H9 (cell line): Measurements from ENCODE around the gene TMTC3. TPM values are rescaled to one million over a fixed set of nuclear protein-coding genes. Genes with fewer than 3 reads are reported as not detected.

ENCODE experiments used
- DNase-seq: peaks from one replicate; pipeline ENCODE4 v3.0.0-alpha.2; 2017
- H2AFZ ChIP-seq: one replicate; pipeline ENCODE4 v1.6.1; 2013; ENCODE audit warnings: mild to moderate bottlenecking, low read length, control low read depth, moderate library complexity
- H2AK5ac ChIP-seq: 2 replicates; pipeline ENCODE4 v1.6.1; 2013; ENCODE audit warnings: low read length, control low read depth, mixed read lengths; ENCODE audit not compliant: insufficient read length
- H2BK120ac ChIP-seq: one replicate; pipeline ENCODE4 v1.6.1; 2013; ENCODE audit warnings: low read depth, mild to moderate bottlenecking, low read length, control low read depth, inconsistent platforms; ENCODE audit not compliant: poor library complexity, severe bottlenecking
- H2BK12ac ChIP-seq: 2 replicates; pipeline ENCODE4 v1.6.1; 2013; ENCODE audit warnings: low read length, control low read depth, mixed read lengths, low read depth; ENCODE audit not compliant: insufficient read length
- H2BK15ac ChIP-seq: 2 replicates; pipeline ENCODE4 v1.6.1; 2013; ENCODE audit warnings: low read depth, low read length, control low read depth
- H2BK20ac ChIP-seq: one replicate; pipeline ENCODE4 v1.6.1; 2013; ENCODE audit warnings: low read depth, mild to moderate bottlenecking, low read length, control low read depth, inconsistent platforms; ENCODE audit not compliant: poor library complexity, severe bottlenecking
- H2BK5ac ChIP-seq: 2 replicates; pipeline ENCODE4 v1.6.1; 2013; ENCODE audit warnings: low read length, control low read depth, mixed read lengths; ENCODE audit not compliant: insufficient read length
- H3K14ac ChIP-seq: 2 replicates; pipeline ENCODE4 v1.6.1; 2013; ENCODE audit warnings: low read length, control low read depth; ENCODE audit not compliant: insufficient read depth
- H3K18ac ChIP-seq: 2 replicates; pipeline ENCODE4 v1.6.1; 2013; ENCODE audit warnings: low read depth, mild to moderate bottlenecking, mixed read lengths, low read length, control low read depth; ENCODE audit not compliant: insufficient read length
- H3K23ac ChIP-seq: 2 replicates; pipeline ENCODE4 v1.6.1; 2013; ENCODE audit warnings: low read length, control low read depth, mixed read lengths, low read depth; ENCODE audit not compliant: insufficient read length
- H3K23me2 ChIP-seq: 2 replicates; pipeline ENCODE4 v1.6.1; 2013; ENCODE audit warnings: low read depth, mild to moderate bottlenecking, mixed read lengths, low read length, control low read depth; ENCODE audit not compliant: insufficient read length, poor library complexity, severe bottlenecking
- H3K27ac ChIP-seq: 2 replicates; pipeline ENCODE4 v1.5.1; 2013; ENCODE audit warnings: low read length, control low read depth, mixed read lengths, low read depth; ENCODE audit not compliant: insufficient read length
- H3K27me3 ChIP-seq: 2 replicates; pipeline ENCODE4 v1.6.1; 2013; ENCODE audit warnings: low read length, control low read depth, inconsistent platforms; ENCODE audit not compliant: insufficient read depth
- H3K4ac ChIP-seq: 2 replicates; pipeline ENCODE4 v1.6.1; 2013; ENCODE audit warnings: low read depth, mild to moderate bottlenecking, control low read depth, inconsistent platforms, low read length, moderate library complexity
- H3K4me1 ChIP-seq: 2 replicates; pipeline ENCODE4 v1.6.1; 2013; ENCODE audit warnings: low read length, control low read depth, inconsistent platforms; ENCODE audit not compliant: insufficient read depth
- H3K4me2 ChIP-seq: 2 replicates; pipeline ENCODE4 v1.6.1; 2013; ENCODE audit warnings: low read length, control low read depth, mixed read lengths; ENCODE audit not compliant: insufficient read length, insufficient read depth
- H3K56ac ChIP-seq: 2 replicates; pipeline ENCODE4 v1.6.1; 2013; ENCODE audit warnings: low read depth, mild to moderate bottlenecking, mixed read lengths, low read length, control low read depth; ENCODE audit not compliant: insufficient read length
- H3K79me1 ChIP-seq: 2 replicates; pipeline ENCODE4 v1.6.1; 2013; ENCODE audit warnings: low read depth, mild to moderate bottlenecking, moderate library complexity, low read length, control low read depth, inconsistent platforms; ENCODE audit not compliant: insufficient read depth, poor library complexity, severe bottlenecking
- H3K79me2 ChIP-seq: 2 replicates; pipeline ENCODE4 v1.6.1; 2013; ENCODE audit warnings: low read length, control low read depth, inconsistent platforms; ENCODE audit not compliant: insufficient read depth
- H3K9ac ChIP-seq: 2 replicates; pipeline ENCODE4 v1.6.1; 2013; ENCODE audit warnings: low read length, control low read depth, mixed read lengths; ENCODE audit not compliant: insufficient read length; ENCODE audit errors: extremely low read depth
- H3K9me3 ChIP-seq: one replicate; pipeline ENCODE4 v1.6.1; 2013; ENCODE audit warnings: low read depth, low read length, inconsistent platforms; ENCODE audit not compliant: control insufficient read depth
- H3T11ph ChIP-seq: one replicate; pipeline ENCODE4 v1.6.1; 2013; ENCODE audit warnings: mild to moderate bottlenecking, low read length, control low read depth, inconsistent platforms
- H4K20me1 ChIP-seq: one replicate; pipeline ENCODE4 v1.6.1; 2013; ENCODE audit not compliant: control insufficient read depth, insufficient read length, insufficient read depth
- H4K5ac ChIP-seq: 2 replicates; pipeline ENCODE4 v1.6.1; 2013; ENCODE audit warnings: low read depth, mild to moderate bottlenecking, mixed read lengths, low read length, control low read depth; ENCODE audit not compliant: insufficient read length
- H4K8ac ChIP-seq: replicated peaks from 2 replicates; pipeline ENCODE4 v1.6.1; 2013; ENCODE audit warnings: low read length, control low read depth, mixed read lengths, low read depth; ENCODE audit not compliant: insufficient read length
- H4K91ac ChIP-seq: 2 replicates; pipeline ENCODE4 v1.6.1; 2013; ENCODE audit warnings: low read depth, mild to moderate bottlenecking, moderate library complexity, mixed read lengths, low read length, control low read depth; ENCODE audit not compliant: insufficient read length
- H3K27ac Mint-ChIP-seq, 3 experiments: 2 replicates in 2 of 3; 3 replicates in 1 of 3; pipeline ENCODE4 v1.8.0; 2020 to 2021; ENCODE audit warnings: mixed read lengths in 3 of 3, mild to moderate bottlenecking in 1 of 3, moderate library complexity in 1 of 3
- H3K27me3 Mint-ChIP-seq: 2 replicates; pipeline ENCODE4 v1.8.0; 2021; ENCODE audit warnings: low read depth, mild to moderate bottlenecking, moderate library complexity, mixed read lengths
- H3K36me3 Mint-ChIP-seq, 3 experiments: 2 replicates in 2 of 3; 3 replicates in 1 of 3; pipeline ENCODE4 v1.8.0; 2020 to 2021; ENCODE audit warnings: low read depth in 3 of 3, mixed read lengths in 3 of 3; ENCODE audit not compliant: insufficient read depth in 1 of 3
- H3K4me1 Mint-ChIP-seq, 2 experiments: 2 replicates each; pipeline ENCODE4 v1.8.0; 2020; ENCODE audit warnings: mixed read lengths in 2 of 2
- H3K4me3 Mint-ChIP-seq, 2 experiments: 2 replicates in 1 of 2; 3 replicates in 1 of 2; pipeline ENCODE4 v1.8.0; 2020 to 2021; ENCODE audit warnings: mild to moderate bottlenecking in 2 of 2, mixed read lengths in 2 of 2, moderate library complexity in 1 of 2
- H3K9me3 Mint-ChIP-seq, 2 experiments: 2 replicates in 1 of 2; 3 replicates in 1 of 2; pipeline ENCODE4 v1.8.0; 2020; ENCODE audit warnings: mild to moderate bottlenecking in 2 of 2, mixed read lengths in 2 of 2, moderate library complexity in 1 of 2
- WGBS: extraction: QIAGEN DNeasy Blood & Tissue Kit; methylation state at CpG from one replicate; pipeline ENCODE4 v1.1.7; 2013; ENCODE audit warnings: missing lambda C conversion rate, low lambda C conversion rate, mixed read lengths; ENCODE audit not compliant: insufficient read length; ENCODE audit errors: extremely low coverage; 5-methylcytosine and 5-hydroxymethylcytosine counted together
- total RNA-seq: library from RNA; stranded (reverse); gene quantifications from 2 replicates; pipeline ENCODE4 v1.2.1, GENCODE V29; 2021
- TF ChIP-seq, protein P1 (sequence below): fragments of 200-600 bp; sonication (generic); conservative IDR thresholded peaks from 3 replicates; pipeline ENCODE4 v1.8.0; 2021; ENCODE audit warnings: antibody characterized with exemption, mild to moderate bottlenecking

TMTC3 gene
- total RNA-seq, 1 experiment from 2014 or later, result 37.7 TPM

DNA sequence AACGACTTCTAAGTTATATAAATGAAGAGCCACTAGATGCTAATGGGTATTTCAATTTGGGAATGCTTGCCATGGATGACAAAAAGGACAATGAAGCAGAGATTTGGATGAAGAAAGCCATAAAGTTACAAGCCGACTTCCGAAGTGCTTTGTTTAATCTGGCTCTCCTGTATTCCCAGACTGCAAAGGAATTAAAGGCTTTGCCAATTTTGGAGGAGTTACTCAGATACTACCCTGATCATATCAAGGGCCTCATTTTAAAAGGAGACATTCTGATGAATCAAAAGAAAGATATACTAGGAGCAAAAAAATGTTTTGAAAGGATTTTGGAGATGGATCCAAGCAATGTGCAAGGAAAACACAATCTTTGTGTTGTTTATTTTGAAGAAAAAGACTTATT is 52.8 kb downstream of the TMTC3 start:
- Mint-ChIP-seq H3K36me3 (peaks cover 6 to 15% (median 7%) of the 10 kb centered on the region in 3 experiments), H3K27ac (no peak overlapping the region; a peak in 1 of 7 replicates), H3K4me1 (peaks cover 5 to 8% of the 10 kb centered on the region in 2 experiments; a peak in 1 of 4 replicates), H3K27me3 (no peaks in the 10 kb centered on the region), H3K4me3 (no peak overlapping the region), H3K9me3 (no peaks in the 10 kb centered on the region)
- Histone ChIP-seq H2BK5ac (no peak overlapping the region), H3K4ac (no peak overlapping the region), H3K79me2 (no peaks in the 10 kb centered on the region), H2BK120ac (no peak overlapping the region), H3K14ac (no peak overlapping the region), H3K56ac (no peak overlapping the region), H3K79me1 (no peaks in the 10 kb centered on the region), H2AFZ (no peak overlapping the region), H2BK12ac (no peak overlapping the region), H3K4me2 (no peak overlapping the region), H4K8ac (no peak overlapping the region), H3K27ac (no peak overlapping the region), H3K18ac (no peak overlapping the region), H3K9me3 (no peaks in the 10 kb centered on the region), H4K5ac (no peak overlapping the region), H2BK20ac (no peak overlapping the region), H2AK5ac (no peak overlapping the region), H3K9ac (no peak overlapping the region), H3T11ph (no peak overlapping the region), H3K23me2 (no peaks in the 10 kb centered on the region), H4K91ac (no peak overlapping the region), H4K20me1 (no peaks in the 10 kb centered on the region), H3K23ac (no peak overlapping the region), H3K4me1 (no peaks in the 10 kb centered on the region), H2BK15ac (no peak overlapping the region), H3K27me3 (no peaks in the 10 kb centered on the region)
- no peak for DNase-seq
- WGBS, result no CpG with 5 or more reads among the region's 3 CpGs
- TF ChIP-seq, protein P1, sequence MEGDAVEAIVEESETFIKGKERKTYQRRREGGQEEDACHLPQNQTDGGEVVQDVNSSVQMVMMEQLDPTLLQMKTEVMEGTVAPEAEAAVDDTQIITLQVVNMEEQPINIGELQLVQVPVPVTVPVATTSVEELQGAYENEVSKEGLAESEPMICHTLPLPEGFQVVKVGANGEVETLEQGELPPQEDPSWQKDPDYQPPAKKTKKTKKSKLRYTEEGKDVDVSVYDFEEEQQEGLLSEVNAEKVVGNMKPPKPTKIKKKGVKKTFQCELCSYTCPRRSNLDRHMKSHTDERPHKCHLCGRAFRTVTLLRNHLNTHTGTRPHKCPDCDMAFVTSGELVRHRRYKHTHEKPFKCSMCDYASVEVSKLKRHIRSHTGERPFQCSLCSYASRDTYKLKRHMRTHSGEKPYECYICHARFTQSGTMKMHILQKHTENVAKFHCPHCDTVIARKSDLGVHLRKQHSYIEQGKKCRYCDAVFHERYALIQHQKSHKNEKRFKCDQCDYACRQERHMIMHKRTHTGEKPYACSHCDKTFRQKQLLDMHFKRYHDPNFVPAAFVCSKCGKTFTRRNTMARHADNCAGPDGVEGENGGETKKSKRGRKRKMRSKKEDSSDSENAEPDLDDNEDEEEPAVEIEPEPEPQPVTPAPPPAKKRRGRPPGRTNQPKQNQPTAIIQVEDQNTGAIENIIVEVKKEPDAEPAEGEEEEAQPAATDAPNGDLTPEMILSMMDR, result no peak
